Liver (tissue), 3 donors: ENCODE data around the gene AKTIP.

ENCODE experiments used
- CTCF ChIP-seq: fragments of 150-350 bp; IDR thresholded peaks from 2 replicates; pipeline ENCODE4 v1.5.1; 2017; ENCODE audit warnings: improper control_type of control experiment, low read depth, low read length; ENCODE audit not compliant: missing input control
- EGR1 ChIP-seq, 2 donors: IDR thresholded peaks; 2 replicates each; pipeline ENCODE4 v1.6.1; 2016 to 2018; ENCODE audit warnings: antibody characterized with exemption in 2 of 2, low read depth in 2 of 2
- GABPA ChIP-seq, 2 donors: IDR thresholded peaks in 1 of 2; conservative IDR thresholded peaks in 1 of 2; 2 replicates each; pipeline ENCODE4 v1.6.1; 2016; ENCODE audit warnings: antibody characterized with exemption in 2 of 2, mild to moderate bottlenecking in 1 of 2, moderate library complexity in 1 of 2
- HNF4A ChIP-seq, 2 donors: conservative IDR thresholded peaks; 2 replicates each; pipeline ENCODE4 v1.6.1; 2016; ENCODE audit warnings: antibody characterized with exemption in 2 of 2, mild to moderate bottlenecking in 2 of 2
- HNF4G ChIP-seq: IDR thresholded peaks from 2 replicates; pipeline ENCODE4 v1.6.1; 2016; ENCODE audit warnings: antibody characterized with exemption
- JUND ChIP-seq, 2 donors: IDR thresholded peaks; 2 replicates each; pipeline ENCODE4 v1.6.1; 2016; ENCODE audit warnings: antibody characterized with exemption in 2 of 2
- MAX ChIP-seq: IDR thresholded peaks from 2 replicates; pipeline ENCODE4 v1.6.1; 2016; ENCODE audit warnings: antibody characterized with exemption
- RAD21 ChIP-seq, 2 donors: IDR thresholded peaks; 2 replicates each; pipeline ENCODE4 v1.6.1; 2016; ENCODE audit warnings: antibody characterized with exemption in 2 of 2, mild to moderate bottlenecking in 2 of 2
- REST ChIP-seq: IDR thresholded peaks from 2 replicates; pipeline ENCODE4 v1.6.1; 2016; ENCODE audit warnings: antibody characterized with exemption, mild to moderate bottlenecking
- RXRA ChIP-seq, 2 donors: IDR thresholded peaks; 2 replicates each; pipeline ENCODE4 v1.6.1; 2017 to 2018; ENCODE audit warnings: antibody characterized with exemption in 2 of 2, mild to moderate bottlenecking in 1 of 2
- SP1 ChIP-seq: IDR thresholded peaks from 2 replicates; pipeline ENCODE4 v1.6.1; 2018; ENCODE audit warnings: antibody characterized with exemption, mild to moderate bottlenecking
- TAF1 ChIP-seq: conservative IDR thresholded peaks from 2 replicates; pipeline ENCODE4 v1.6.1; 2016; ENCODE audit warnings: antibody characterized with exemption, mild to moderate bottlenecking
- YY1 ChIP-seq: IDR thresholded peaks from 2 replicates; pipeline ENCODE4 v1.6.1; 2016; ENCODE audit warnings: antibody characterized with exemption, mild to moderate bottlenecking
- ZBTB33 ChIP-seq: IDR thresholded peaks from 2 replicates; pipeline ENCODE4 v1.6.1; 2016; ENCODE audit warnings: antibody characterized with exemption
- donor health status: healthy.
- donor health status: healthy.

GRCh38 chr16:53456625-53457024 is 46.4 kb downstream of the AKTIP start:
- TF ChIP-seq CTCF (no peak), RAD21 (IDR thresholded peaks at IDR 0.05) (no peak), TAF1 (no peak), EGR1 (IDR thresholded peaks at IDR 0.05; ENCODE audit: low read depth in 2 of 2) (no peak), GABPA (IDR thresholded peaks at IDR 0.05 in 1 of 2, conservative IDR thresholded peaks at IDR 0.05 in 1 of 2) (no peak), ZBTB33 (no peak), SP1 (no peak), MAX (no peak), YY1 (no peak), REST (no peak), RXRA (IDR thresholded peaks at IDR 0.05) (no peak), JUND (IDR thresholded peaks at IDR 0.05) (no peak), HNF4G (no peak), HNF4A (conservative IDR thresholded peaks at IDR 0.05) (no peak)
